Testis (tissue), 3 donors: ENCODE results near the gene TJP1. TPM values are rescaled to one million over a fixed set of nuclear protein-coding genes. Genes with fewer than 3 reads are reported as not detected.
"Not testable (repeated sequence)": the region's sequence is repeated elsewhere in the genome, so short reads cannot be mapped to it uniquely, and the experiment has no call there.

Experiments used
- DNase-seq: peaks from one replicate; pipeline ENCODE4 v3.0.0-alpha.2; 2019
- H3K27ac ChIP-seq, 2 donors: fragments of 200-600 bp; sonication (generic); one replicate each; pipeline ENCODE4 v1.5.1; 2019
- H3K27me3 ChIP-seq: fragments of 200-600 bp; sonication (generic); one replicate; pipeline ENCODE4 v1.5.1; 2019
- H3K36me3 ChIP-seq: fragments of 200-600 bp; sonication (generic); one replicate; pipeline ENCODE4 v1.5.1; 2017; ENCODE audit warnings: low read depth; ENCODE audit errors: missing control alignments
- H3K4me1 ChIP-seq: fragments of 200-600 bp; sonication (generic); one replicate; pipeline ENCODE4 v1.5.1; 2019
- H3K4me3 ChIP-seq, 2 donors: fragments of 200-600 bp; sonication (generic); one replicate each; pipeline ENCODE4 v1.5.1; 2017 to 2019
- H3K9me3 ChIP-seq: fragments of 200-600 bp; sonication (generic); one replicate; pipeline ENCODE4 v1.5.1; 2017
- POLR2A ChIP-seq: fragments of 450-650 bp; IDR thresholded peaks from one replicate; pipeline ENCODE4 v1.6.1; 2017; ENCODE audit warnings: antibody characterized with exemption, mild to moderate bottlenecking, moderate library complexity
- WGBS, 2 donors: methylation state at CpG; one replicate each; pipeline ENCODE4 v1.1.5; 2018; 5-methylcytosine and 5-hydroxymethylcytosine counted together
- intact Hi-C: fragments of 100-400 bp; cut with DNase I; formaldehyde crosslinking; loops from one replicate; pipeline ENCODE4 v1.15.1; 2023; ENCODE audit warnings: low total_unique reads
- polyA plus RNA-seq: library from polyadenylated mRNA; stranded (reverse); fragments of 350-450 nt; fragmentation: Illumina TruSeq; extraction: RNeasy Lipid Tissue Mini Kit (QIAGEN cat#74804); gene quantifications from one replicate; pipeline ENCODE4 v1.2.3, GENCODE V29; 2014; ENCODE audit warnings: low read depth, low replicate concordance; ENCODE audit not compliant: insufficient read depth
- total RNA-seq, 2 donors: library from RNA; depleted of rRNA; stranded (reverse); fragments of >200 nt; gene quantifications; one replicate each; pipeline ENCODE4 v1.2.3, GENCODE V29; 2016
- TF ChIP-seq, protein P1 (sequence below), 3 experiments: fragments of 450-650 bp in 2 of 3; fragments of 200-600 bp in 1 of 3; sonication (generic) in 1 of 3; IDR thresholded peaks; one replicate each; pipeline ENCODE4 v1.5.1; 2016 to 2019; ENCODE audit warnings: antibody characterized with exemption in 3 of 3, mild to moderate bottlenecking in 2 of 3, moderate library complexity in 1 of 3

TJP1 gene
- total and polyA plus RNA-seq, 3 donors from 2014 or later = 102 to 315 (median 255) TPM

DNA sequence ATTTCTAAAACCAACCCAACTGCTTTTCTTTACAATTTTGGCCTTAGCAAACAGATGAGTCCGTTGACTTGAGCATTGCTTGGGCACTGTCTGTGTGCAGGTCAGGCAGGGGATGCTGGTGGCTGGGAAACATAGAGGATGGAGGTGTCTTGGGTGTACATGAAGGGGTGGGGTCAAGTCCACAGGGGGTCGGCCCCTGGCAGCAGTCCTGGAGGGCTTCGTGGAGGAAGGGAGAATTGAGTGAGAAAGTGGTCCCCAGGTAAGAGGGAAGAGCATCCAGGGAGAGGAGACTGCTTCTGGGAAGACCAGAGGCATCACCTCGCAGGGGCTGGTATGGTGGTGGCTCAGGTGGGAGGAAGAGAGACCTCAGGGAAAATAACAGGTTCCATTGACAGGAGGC is 144.8 kb downstream of the TJP1 start:
- H3K27me3 ChIP-seq = no peaks in the 10 kb centered on the region
- TF ChIP-seq, protein P1, sequence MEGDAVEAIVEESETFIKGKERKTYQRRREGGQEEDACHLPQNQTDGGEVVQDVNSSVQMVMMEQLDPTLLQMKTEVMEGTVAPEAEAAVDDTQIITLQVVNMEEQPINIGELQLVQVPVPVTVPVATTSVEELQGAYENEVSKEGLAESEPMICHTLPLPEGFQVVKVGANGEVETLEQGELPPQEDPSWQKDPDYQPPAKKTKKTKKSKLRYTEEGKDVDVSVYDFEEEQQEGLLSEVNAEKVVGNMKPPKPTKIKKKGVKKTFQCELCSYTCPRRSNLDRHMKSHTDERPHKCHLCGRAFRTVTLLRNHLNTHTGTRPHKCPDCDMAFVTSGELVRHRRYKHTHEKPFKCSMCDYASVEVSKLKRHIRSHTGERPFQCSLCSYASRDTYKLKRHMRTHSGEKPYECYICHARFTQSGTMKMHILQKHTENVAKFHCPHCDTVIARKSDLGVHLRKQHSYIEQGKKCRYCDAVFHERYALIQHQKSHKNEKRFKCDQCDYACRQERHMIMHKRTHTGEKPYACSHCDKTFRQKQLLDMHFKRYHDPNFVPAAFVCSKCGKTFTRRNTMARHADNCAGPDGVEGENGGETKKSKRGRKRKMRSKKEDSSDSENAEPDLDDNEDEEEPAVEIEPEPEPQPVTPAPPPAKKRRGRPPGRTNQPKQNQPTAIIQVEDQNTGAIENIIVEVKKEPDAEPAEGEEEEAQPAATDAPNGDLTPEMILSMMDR (IDR thresholded peaks at IDR 0.05) = no peak
- no peak for TF ChIP-seq POLR2A
- no peak overlapping the region for H3K4me3 ChIP-seq
- H3K36me3 ChIP-seq = no peaks in the 10 kb centered on the region
- intact Hi-C loops = no loop called here
- peak; percentile 12 for DNase-seq
- no peaks in the 10 kb centered on the region for H3K9me3 ChIP-seq
- 74 to 82% methylated on average over 4 of the region's 4 CpGs for WGBS, 2 donors
- H3K27ac ChIP-seq = no peak overlapping the region
- H3K4me1 ChIP-seq = peaks cover 15% of the 10 kb centered on the region

DNA sequence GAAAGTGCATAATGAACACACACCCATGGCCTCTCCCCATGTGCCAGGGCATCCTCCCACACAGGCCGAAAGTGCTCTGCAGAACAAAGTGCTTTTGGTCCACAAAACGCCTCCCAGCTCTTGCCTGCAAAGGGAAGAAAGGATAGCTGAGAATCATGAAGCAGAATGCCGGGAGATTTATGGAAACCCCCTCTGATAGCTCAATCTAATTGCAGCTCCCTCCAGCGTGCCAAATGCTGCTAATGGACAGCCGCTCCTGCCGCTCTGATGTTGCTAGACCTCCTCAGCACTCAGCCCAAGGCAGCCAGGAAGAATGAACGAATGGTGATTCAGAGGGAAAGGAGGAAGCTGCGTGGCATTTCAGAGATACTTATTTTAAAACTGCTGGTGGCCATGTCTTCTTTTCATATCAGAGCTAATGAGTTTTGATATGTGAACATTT is 145.3 kb downstream of the TJP1 start:
- no peaks in the 10 kb centered on the region for H3K36me3 ChIP-seq
- H3K4me1 ChIP-seq = peaks cover 15% of the 10 kb centered on the region
- intact Hi-C loops = no loop called here
- peak; percentile 67 for DNase-seq
- WGBS, 2 donors = 21 to 38% methylated on average over 8 of the region's 8 CpGs
- TF ChIP-seq, protein P1 (IDR thresholded peaks at IDR 0.05) = no peak
- no peak for TF ChIP-seq POLR2A
- H3K4me3 ChIP-seq = no peak overlapping the region
- no peaks in the 10 kb centered on the region for H3K9me3 ChIP-seq
- H3K27me3 ChIP-seq = no peaks in the 10 kb centered on the region
- H3K27ac ChIP-seq = no peak overlapping the region

- intact Hi-C loops, H3K9me3 ChIP-seq, H3K36me3 ChIP-seq, H3K27ac ChIP-seq, DNase-seq, H3K4me3 ChIP-seq, H3K27me3 ChIP-seq: not testable (repeated sequence)
- WGBS, 2 donors = 61 to 71% methylated on average over 13 of the region's 13 CpGs
- peaks cover 15% of the 10 kb centered on the region for H3K4me1 ChIP-seq
These were observed 145.8 kb downstream of the TJP1 start for GRCh38 chr15:29676374-29676960.

- Histone ChIP-seq H3K4me3 (peak overlapping the region; percentile 55 to 76), H3K36me3 (no peaks in the 10 kb centered on the region), H3K27ac (peak overlapping the region in 1 of 2 donors; percentile 65), H3K4me1 (peaks cover 15% of the 10 kb centered on the region), H3K9me3 (no peaks in the 10 kb centered on the region), H3K27me3 (no peaks in the 10 kb centered on the region)
- 58 to 65% methylated on average over 29 of the region's 29 CpGs for WGBS, 2 donors
- no peak for TF ChIP-seq POLR2A
- TF ChIP-seq, protein P1 (IDR thresholded peaks at IDR 0.05) = no peak
- intact Hi-C loops = no loop called here
- peak; percentile 16 for DNase-seq
These were observed 146.4 kb downstream of the TJP1 start for GRCh38 chr15:29675791-29676301.

DNA sequence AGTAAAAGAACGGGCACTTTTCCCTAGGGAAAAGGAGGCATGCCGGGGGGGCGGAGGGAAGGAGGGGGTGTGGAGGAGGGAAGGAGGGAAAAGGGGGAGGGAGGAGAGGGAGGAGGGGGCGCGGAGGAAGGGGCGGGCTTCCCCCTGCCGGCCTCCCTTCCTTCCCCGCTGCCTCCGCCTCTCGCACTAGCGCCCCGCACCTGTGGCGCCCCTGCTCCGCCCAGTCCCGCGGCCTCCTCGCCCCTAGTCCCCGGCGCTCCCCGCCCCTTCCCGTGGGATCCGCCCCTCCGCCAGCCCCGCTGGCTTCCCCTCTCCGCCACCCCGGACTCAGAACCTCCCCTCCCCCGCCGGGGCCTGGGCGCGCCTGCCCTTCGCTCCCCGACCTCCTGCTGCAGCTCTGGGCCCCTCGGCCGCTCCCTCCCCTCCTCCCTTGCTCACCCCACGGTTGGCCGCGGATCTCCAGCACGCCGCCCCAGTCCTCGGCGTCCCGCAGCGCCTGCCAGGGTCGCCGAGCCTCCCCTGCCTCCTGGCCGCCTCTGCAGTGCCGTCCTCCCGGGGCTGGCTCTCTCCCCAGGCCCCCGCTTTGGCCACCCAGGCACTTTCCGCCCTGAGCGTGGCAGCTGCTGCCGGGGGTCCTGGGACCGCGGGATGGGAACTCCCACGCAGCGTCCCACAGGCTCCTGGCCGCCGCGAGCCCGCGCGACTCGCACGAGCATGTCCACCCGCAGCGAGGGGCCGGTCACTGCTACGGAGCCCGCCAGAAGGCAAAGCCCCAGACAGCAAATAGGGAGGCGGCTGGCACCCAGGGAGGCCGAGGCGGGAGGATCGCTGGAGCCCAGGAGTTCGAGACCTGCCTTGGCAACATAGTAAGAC is 147.4 kb downstream of the TJP1 start:
- H3K9me3 ChIP-seq = no peaks in the 10 kb centered on the region
- H3K36me3 ChIP-seq = no peaks in the 10 kb centered on the region
- H3K27me3 ChIP-seq = no peaks in the 10 kb centered on the region
- peaks cover 15% of the 10 kb centered on the region for H3K4me1 ChIP-seq
- WGBS, 2 donors = 1 to 2% methylated on average over 27 to 63 of the region's 74 CpGs
- peak; percentile 69 for DNase-seq
- TF ChIP-seq, protein P1 (IDR thresholded peaks at IDR 0.05) = no peak
- TF ChIP-seq POLR2A = no peak
- H3K27ac ChIP-seq = peak overlapping the region; percentile 18 to 65
- H3K4me3 ChIP-seq = peak overlapping the region; percentile 55 to 76
- intact Hi-C loops = no loop called here
